Astrocyte of the cerebellum (primary cell): ENCODE results near the gene CUX1.
"Not testable (repeated sequence)": the region's sequence is repeated elsewhere in the genome, so short reads cannot be mapped to it uniquely, and the experiment has no call there.

Experiments
- DNase-seq: peaks from one replicate; pipeline ENCODE4 v3.0.0-alpha.2; 2011; ENCODE audit warnings: low read depth
- H3K4me3 ChIP-seq: 2 replicates; pipeline ENCODE4 v1.5.1; 2011; ENCODE audit warnings: mild to moderate bottlenecking, low read depth, low read length, moderate library complexity
- in situ Hi-C: cut with HindIII; loops from 2 replicates; pipeline ENCODE4 v1.10.0; 2017; ENCODE audit warnings: low sequenced_read_pairs
- TF ChIP-seq, protein P1 (sequence below): IDR thresholded peaks from 2 replicates; pipeline ENCODE4 v1.5.1; 2012; ENCODE audit warnings: low read length, low read depth, moderate library complexity, mild to moderate bottlenecking; ENCODE audit errors: missing control alignments

CUX1 gene

DNA sequence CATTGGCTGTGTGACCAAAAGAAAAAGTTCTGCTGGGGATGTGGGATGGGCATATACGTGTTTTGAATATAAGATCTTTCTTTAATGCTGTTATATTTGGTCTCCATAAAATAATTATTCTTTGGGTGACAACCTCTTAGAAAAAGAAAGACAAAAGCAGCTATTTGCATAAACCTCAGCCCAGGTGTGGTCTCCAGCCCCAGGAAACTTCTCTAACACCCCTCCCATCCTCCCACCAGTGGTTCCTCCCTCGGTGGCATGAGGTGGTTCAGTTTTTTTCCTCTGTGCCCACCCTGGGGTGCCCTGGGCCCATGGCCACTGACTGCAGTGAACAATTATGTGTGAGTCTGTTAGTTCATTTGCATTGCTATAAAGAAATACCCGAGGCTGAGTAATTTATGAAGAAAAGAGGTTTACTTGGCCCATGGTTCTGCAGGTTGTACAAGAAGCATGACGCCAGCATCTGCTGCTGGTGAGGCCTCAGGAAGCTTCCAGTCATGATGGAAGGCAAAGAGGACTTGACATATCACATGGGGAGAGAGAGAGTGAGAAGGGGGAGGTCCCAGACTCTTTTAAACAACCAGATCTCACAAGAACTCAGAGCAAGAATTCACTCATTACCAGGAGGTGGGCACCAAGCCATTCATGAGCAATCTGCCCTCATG lies 165.9 kb downstream of the CUX1 start:
- DNase-seq = no peak
- in situ Hi-C loops = no loop called here
- TF ChIP-seq, protein P1, sequence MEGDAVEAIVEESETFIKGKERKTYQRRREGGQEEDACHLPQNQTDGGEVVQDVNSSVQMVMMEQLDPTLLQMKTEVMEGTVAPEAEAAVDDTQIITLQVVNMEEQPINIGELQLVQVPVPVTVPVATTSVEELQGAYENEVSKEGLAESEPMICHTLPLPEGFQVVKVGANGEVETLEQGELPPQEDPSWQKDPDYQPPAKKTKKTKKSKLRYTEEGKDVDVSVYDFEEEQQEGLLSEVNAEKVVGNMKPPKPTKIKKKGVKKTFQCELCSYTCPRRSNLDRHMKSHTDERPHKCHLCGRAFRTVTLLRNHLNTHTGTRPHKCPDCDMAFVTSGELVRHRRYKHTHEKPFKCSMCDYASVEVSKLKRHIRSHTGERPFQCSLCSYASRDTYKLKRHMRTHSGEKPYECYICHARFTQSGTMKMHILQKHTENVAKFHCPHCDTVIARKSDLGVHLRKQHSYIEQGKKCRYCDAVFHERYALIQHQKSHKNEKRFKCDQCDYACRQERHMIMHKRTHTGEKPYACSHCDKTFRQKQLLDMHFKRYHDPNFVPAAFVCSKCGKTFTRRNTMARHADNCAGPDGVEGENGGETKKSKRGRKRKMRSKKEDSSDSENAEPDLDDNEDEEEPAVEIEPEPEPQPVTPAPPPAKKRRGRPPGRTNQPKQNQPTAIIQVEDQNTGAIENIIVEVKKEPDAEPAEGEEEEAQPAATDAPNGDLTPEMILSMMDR = no peak
- H3K4me3 ChIP-seq = no peak overlapping the region

DNA sequence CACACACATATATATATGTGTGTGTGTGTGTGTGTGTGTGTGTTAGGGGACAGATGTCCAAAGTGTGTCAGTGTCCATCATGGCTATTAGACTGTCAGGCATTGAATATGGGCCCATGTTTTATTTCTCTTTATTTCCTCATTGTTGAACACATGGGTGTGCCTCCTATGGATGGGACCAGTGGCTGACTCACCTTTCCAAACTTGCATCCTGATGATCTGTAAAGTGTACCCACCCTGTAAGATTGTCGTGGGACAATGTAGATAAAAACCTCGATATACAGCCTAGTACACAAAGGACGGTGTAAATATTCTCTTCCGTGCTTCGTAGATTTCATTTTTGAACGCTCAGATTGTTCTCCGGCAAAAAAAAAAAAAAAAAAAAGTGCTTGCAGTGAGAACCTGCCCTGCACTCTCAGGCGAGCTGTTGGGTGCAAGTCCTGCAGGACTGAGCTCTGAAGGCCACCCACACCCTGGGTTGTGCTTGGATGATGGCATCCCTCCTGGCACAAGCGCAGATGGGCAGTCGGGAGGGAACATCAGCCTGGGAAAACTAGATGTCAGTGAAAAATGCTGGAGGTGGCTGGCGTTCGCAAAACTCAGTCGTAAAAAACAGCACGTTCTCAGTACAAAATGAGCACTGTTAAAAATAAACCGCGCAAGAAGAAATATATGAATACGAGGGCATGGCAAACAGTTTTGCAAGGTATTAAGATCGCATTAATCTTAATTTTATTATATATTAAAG lies 166.9 kb downstream of the CUX1 start:
- no peak overlapping the region for H3K4me3 ChIP-seq
- TF ChIP-seq, protein P1 = no peak
- DNase-seq = no peak
- in situ Hi-C loops = no loop called here

DNA sequence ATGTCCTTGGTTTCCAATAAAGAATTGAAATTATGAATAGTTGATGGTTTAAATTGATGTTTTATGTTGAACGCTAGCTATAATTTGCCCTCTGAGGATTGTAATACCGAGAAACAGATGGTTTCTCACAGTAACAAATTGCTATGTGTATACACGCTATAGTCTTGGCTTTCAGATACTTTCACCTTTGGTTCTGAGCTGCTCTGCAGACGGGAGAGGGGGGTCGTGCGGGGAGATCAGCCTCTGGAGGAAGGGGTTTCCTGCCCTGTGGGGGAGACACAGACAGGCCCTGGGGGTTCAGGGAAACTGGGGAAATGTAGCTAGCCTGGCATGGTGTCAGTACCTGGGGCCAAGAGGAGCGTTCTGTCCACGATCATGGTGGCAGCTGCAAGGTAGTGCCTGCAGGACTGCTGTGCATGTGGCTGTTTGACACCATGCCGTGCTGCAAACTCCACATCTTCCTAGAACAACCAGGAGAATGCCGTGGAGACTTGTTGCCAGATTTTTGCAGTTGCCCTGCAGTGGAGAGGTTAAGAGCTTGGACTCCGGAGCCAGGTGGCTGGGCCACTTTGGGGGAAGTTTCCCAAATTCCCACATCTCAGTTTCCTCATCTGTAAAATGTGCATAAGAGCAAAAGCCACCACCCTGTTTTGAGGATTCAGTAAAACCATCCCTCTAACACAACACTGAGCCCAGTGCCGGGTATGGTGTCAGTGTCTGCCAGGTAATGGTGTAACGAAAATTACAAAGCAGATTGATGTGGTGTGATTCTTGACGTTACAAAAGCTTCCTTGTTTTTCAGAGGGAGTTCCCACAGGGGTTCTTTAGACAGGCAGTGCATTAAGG lies 167.9 kb downstream of the CUX1 start:
- TF ChIP-seq, protein P1 = no peak
- no peak for DNase-seq
- in situ Hi-C loops = no loop called here
- no peak overlapping the region for H3K4me3 ChIP-seq

DNA sequence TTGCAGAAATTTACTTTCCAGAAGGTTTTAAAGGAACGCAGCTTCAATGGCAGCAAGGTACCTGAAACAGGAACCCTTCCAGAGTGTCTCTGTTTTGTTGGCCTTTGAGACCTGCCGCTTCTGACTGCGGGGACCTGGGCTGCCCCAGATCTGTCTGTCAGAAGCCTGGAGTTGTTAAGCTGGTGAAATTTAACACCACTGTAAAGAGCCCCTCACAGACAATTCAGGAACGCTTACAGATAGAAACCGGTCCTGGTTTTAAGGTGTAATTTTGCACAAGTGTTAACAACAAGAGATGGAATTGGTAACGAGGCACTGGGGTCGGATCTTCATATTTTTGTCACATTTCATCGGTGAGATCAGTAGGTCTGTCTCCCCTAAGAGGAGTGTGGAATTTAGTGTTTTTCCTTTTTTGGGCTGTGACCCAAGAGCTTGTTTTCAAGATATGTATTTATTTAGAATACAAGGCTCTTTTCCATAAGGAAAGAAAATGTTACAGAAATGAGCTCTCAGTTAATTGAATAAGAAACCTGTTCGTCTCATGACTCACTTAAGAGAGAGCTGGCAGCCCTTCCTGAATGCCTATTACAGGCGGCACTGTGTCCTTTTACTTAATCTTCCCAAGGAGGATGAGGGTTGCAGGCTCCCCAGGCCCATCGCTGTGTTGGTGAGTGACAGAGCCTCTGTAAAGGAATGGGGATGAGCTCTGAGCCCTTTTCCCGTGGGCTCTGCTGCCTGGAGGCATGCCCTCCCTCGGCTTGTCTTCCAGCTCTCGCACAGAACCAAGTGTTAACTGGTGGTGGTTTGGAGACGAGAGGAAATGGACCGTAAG lies 168.7 kb downstream of the CUX1 start:
- in situ Hi-C loops = no loop called here
- H3K4me3 ChIP-seq = no peak overlapping the region
- DNase-seq = no peak
- TF ChIP-seq, protein P1 = no peak

DNA sequence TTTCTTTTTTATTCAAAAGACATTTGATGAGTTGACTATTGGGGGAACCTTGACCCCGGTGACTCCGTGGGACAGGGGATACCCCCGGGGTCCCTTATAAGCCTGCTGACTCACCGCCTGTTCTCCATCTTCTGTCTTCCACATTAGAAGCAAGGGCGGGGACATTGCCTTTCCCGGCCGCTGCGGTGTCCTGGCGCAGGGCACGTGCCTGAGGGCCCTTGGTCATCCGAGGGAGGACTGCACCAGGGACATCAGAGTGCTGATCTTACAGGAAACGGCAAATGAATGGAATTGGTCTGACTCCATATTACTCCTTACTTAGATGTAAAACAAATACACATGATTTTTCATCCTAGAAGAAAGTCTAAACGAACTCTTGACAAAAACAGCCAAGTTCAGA lies 170.1 kb downstream of the CUX1 start:
- no peak for DNase-seq
- TF ChIP-seq, protein P1 = no peak
- H3K4me3 ChIP-seq = no peak overlapping the region
- in situ Hi-C loops = no loop called here

DNA sequence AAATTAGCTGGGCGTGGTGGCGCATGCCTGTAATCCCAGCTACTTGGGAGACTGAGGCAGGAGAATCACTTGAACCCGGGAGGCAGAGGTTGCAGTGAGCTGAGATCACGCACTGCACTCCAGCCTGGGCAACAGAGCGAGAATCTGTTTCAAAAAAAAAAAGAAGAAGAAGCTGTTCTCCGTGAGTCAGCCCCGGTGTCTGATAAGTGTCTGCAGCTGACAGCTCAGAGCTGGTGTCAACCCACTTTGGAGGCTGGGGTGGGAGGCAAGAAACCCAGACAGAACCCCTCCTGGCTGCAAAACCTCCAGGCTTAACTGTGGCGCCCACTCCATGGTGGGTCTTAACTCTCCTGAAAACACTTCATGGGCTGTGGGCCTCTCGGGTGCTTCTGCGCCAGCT lies 170.6 kb downstream of the CUX1 start:
- in situ Hi-C loops, DNase-seq, H3K4me3 ChIP-seq: not testable (repeated sequence)
